H1 (cell line): ENCODE results near the gene CRISPLD2. TPM values are rescaled to one million over a fixed set of nuclear protein-coding genes. Genes with fewer than 3 reads are reported as not detected.

ENCODE experiments used
- CTCF ChIA-PET: fragments of 300-600 bp; sonication (Branson Sonifier 250); formaldehyde crosslinking; loops from one replicate; lab custom pipeline; 2021; ENCODE audit not compliant: partially characterized antibody; lab: Charles Lee
- POLR2A ChIA-PET: fragments of 300-600 bp; sonication (Branson Sonifier 250); formaldehyde crosslinking; loops from one replicate; lab custom pipeline; 2021; ENCODE audit warnings: inconsistent platforms; ENCODE audit not compliant: partially characterized antibody; lab: Charles Lee
- DNase-seq, 2 experiments: peaks; one replicate each; pipeline versions ENCODE4 v3.0.0 to v3.0.0-alpha.2; 2010 to 2022; ENCODE audit warnings: low spot score in 2 of 2, low read depth in 1 of 2, mixed read lengths in 1 of 2
- FAIRE-seq: peaks from 2 replicates; lab custom pipeline; 2011; peaks lifted over from hg19 to GRCh38; lab: Jason Lieb, UNC
- H2AFZ ChIP-seq: 2 replicates; pipeline ENCODE4 v1.8.1; 2012; ENCODE audit warnings: low read length, inconsistent platforms
- H2AK5ac ChIP-seq: 2 replicates; pipeline ENCODE4 v1.6.1; 2013; ENCODE audit warnings: low read depth, low read length
- H2BK120ac ChIP-seq: replicated peaks from 2 replicates; pipeline ENCODE3; 2013; ENCODE audit warnings: low read depth, low read length, inconsistent platforms
- H2BK12ac ChIP-seq: 2 replicates; pipeline ENCODE4 v1.6.1; 2013; ENCODE audit warnings: low read depth, low read length
- H2BK15ac ChIP-seq: 2 replicates; pipeline ENCODE4 v1.6.1; 2013; ENCODE audit warnings: low read length
- H2BK20ac ChIP-seq: 2 replicates; pipeline ENCODE4 v1.6.1; 2013; ENCODE audit warnings: low read length
- H2BK5ac ChIP-seq: 2 replicates; pipeline ENCODE4 v1.6.1; 2013; ENCODE audit warnings: low read depth, low read length
- H3K14ac ChIP-seq: 2 replicates; pipeline ENCODE4 v1.6.1; 2013; ENCODE audit warnings: inconsistent platforms; ENCODE audit not compliant: insufficient read length
- H3K18ac ChIP-seq: 2 replicates; pipeline ENCODE4 v1.6.1; 2013; ENCODE audit warnings: low read length; ENCODE audit errors: extremely low read depth
- H3K23ac ChIP-seq: 2 replicates; pipeline ENCODE4 v1.6.1; 2013; ENCODE audit warnings: inconsistent platforms; ENCODE audit not compliant: insufficient read length
- H3K23me2 ChIP-seq: 2 replicates; pipeline ENCODE4 v1.6.1; 2013; ENCODE audit warnings: low read depth, low read length
- H3K27ac ChIP-seq: 2 replicates; pipeline ENCODE4 v1.6.1; 2011; ENCODE audit warnings: low read depth, low read length, inconsistent platforms
- H3K27me3 ChIP-seq, 4 experiments: replicated peaks in 1 of 4; 1 replicate in 1 of 4; 2 replicates in 3 of 4; pipeline versions ENCODE4 v1.6.1 to v1.8.1; 2011 to 2013; ENCODE audit warnings: low read length in 3 of 4, mild to moderate bottlenecking in 3 of 4, inconsistent platforms in 2 of 4, mixed read lengths in 2 of 4, moderate library complexity in 1 of 4; ENCODE audit not compliant: control insufficient read depth in 3 of 4, insufficient read depth in 3 of 4; ENCODE audit errors: extremely low read depth in 1 of 4
- H3K36me3 ChIP-seq, 4 experiments: 2 replicates each; pipeline versions ENCODE4 v1.6.1 to v1.8.1; 2011 to 2013; ENCODE audit warnings: mild to moderate bottlenecking in 4 of 4, low read length in 3 of 4, moderate library complexity in 2 of 4, control low read depth in 1 of 4, inconsistent platforms in 1 of 4; ENCODE audit not compliant: insufficient read depth in 4 of 4, control insufficient read depth in 2 of 4
- H3K4ac ChIP-seq: replicated peaks from 2 replicates; pipeline ENCODE3; 2013; ENCODE audit warnings: low read length, low read depth, mixed read lengths, inconsistent platforms; ENCODE audit not compliant: insufficient read length
- H3K4me1 ChIP-seq, 4 experiments: replicated peaks in 1 of 4; 1 replicate in 1 of 4; 2 replicates in 3 of 4; pipeline versions ENCODE4 v1.6.1 to v1.8.1; 2011 to 2013; ENCODE audit warnings: low read length in 3 of 4, inconsistent platforms in 2 of 4, mixed read lengths in 1 of 4; ENCODE audit not compliant: insufficient read depth in 4 of 4, control insufficient read depth in 3 of 4
- H3K4me2 ChIP-seq, 2 experiments: 2 replicates each; pipeline versions ENCODE4 v1.6.1 to v1.8.1; 2011 to 2013; ENCODE audit warnings: low read depth in 2 of 2, low read length in 2 of 2, control low read depth in 1 of 2, inconsistent platforms in 1 of 2, mild to moderate bottlenecking in 1 of 2; ENCODE audit not compliant: insufficient read depth in 1 of 2
- H3K4me3 ChIP-seq, 4 experiments: fragments of 200-600, 300-600 bp in 1 of 4; sonication (generic), shearing (Covaris generic), sonication (Bioruptor Twin) in 1 of 4; 2 replicates each; pipeline versions ENCODE4 v1.5.1 to v1.8.1; 2011 to 2016; ENCODE audit warnings: low read length in 4 of 4, low read depth in 3 of 4, control low read depth in 2 of 4, inconsistent platforms in 2 of 4, mild to moderate bottlenecking in 2 of 4, mixed read lengths in 1 of 4, moderate library complexity in 1 of 4; ENCODE audit not compliant: insufficient read depth in 2 of 4; ENCODE audit errors: extremely low read depth in 1 of 4
- H3K56ac ChIP-seq: replicated peaks from 2 replicates; pipeline ENCODE3; 2013; ENCODE audit warnings: low read depth, mild to moderate bottlenecking, mixed read lengths, low read length, inconsistent platforms; ENCODE audit not compliant: insufficient read length
- H3K79me1 ChIP-seq: 2 replicates; pipeline ENCODE4 v1.6.1; 2013; ENCODE audit warnings: low read depth, low read length, control low read depth
- H3K79me2 ChIP-seq, 2 experiments: 2 replicates each; pipeline versions ENCODE4 v1.6.1 to v1.8.1; 2012 to 2013; ENCODE audit warnings: low read length in 2 of 2, mild to moderate bottlenecking in 2 of 2, inconsistent platforms in 1 of 2; ENCODE audit not compliant: insufficient read depth in 2 of 2, control insufficient read depth in 1 of 2
- H3K9ac ChIP-seq, 4 experiments: replicated peaks in 1 of 4; 1 replicate in 1 of 4; 2 replicates in 3 of 4; pipeline versions ENCODE4 v1.6.1 to v1.8.1; 2011 to 2013; ENCODE audit warnings: low read depth in 3 of 4, low read length in 3 of 4, control low read depth in 2 of 4, mild to moderate bottlenecking in 2 of 4, moderate library complexity in 2 of 4, inconsistent platforms in 1 of 4; ENCODE audit errors: extremely low read depth in 1 of 4
- H3K9me3 ChIP-seq, 2 experiments: 2 replicates each; pipeline versions ENCODE4 v1.6.1 to v1.8.1; 2012 to 2013; ENCODE audit warnings: mild to moderate bottlenecking in 2 of 2, moderate library complexity in 2 of 2, control low read depth in 1 of 2, inconsistent platforms in 1 of 2, low read depth in 1 of 2, low read length in 1 of 2, mixed read lengths in 1 of 2; ENCODE audit not compliant: insufficient read depth in 2 of 2
- H4K20me1 ChIP-seq, 2 experiments: replicated peaks in 1 of 2; 2 replicates each; pipeline versions ENCODE3 to v1.8.1; 2011 to 2013; ENCODE audit warnings: inconsistent platforms in 2 of 2, low read length in 2 of 2, mild to moderate bottlenecking in 1 of 2; ENCODE audit not compliant: insufficient read depth in 2 of 2, control insufficient read depth in 1 of 2
- H4K5ac ChIP-seq: 2 replicates; pipeline ENCODE4 v1.6.1; 2013; ENCODE audit warnings: low read length, low read depth, mixed read lengths, inconsistent platforms; ENCODE audit not compliant: insufficient read length
- H4K8ac ChIP-seq: 2 replicates; pipeline ENCODE4 v1.8.0; 2013; ENCODE audit warnings: mild to moderate bottlenecking, moderate library complexity, low read length, inconsistent platforms; ENCODE audit not compliant: insufficient read depth; ENCODE audit errors: extremely low read depth
- H4K91ac ChIP-seq: replicated peaks from 2 replicates; pipeline ENCODE3; 2013; ENCODE audit warnings: low read length, mixed read lengths, inconsistent platforms; ENCODE audit not compliant: insufficient read length
- ASH2L ChIP-seq: fragments of 200-600, 300-600 bp; sonication (generic); IDR thresholded peaks from one replicate; pipeline ENCODE4 v1.7.1; 2017; ENCODE audit warnings: low read length
- CTBP2 ChIP-seq: IDR thresholded peaks from 2 replicates; pipeline ENCODE4 v1.7.0; 2011; ENCODE audit warnings: borderline replicate concordance, mild to moderate bottlenecking, moderate library complexity, mixed read lengths, low read length; ENCODE audit not compliant: insufficient read depth, insufficient read length
- EGR1 ChIP-seq: IDR thresholded peaks from 2 replicates; pipeline ENCODE4 v1.6.1; 2011; ENCODE audit warnings: low read depth, low read length, borderline replicate concordance
- EZH2 ChIP-seq: fragments of 200-600 bp; sonication (generic); IDR thresholded peaks from 2 replicates; pipeline ENCODE4 v1.7.1; 2012; ENCODE audit warnings: low read depth, mild to moderate bottlenecking, moderate library complexity, low read length, inconsistent platforms; ENCODE audit not compliant: severe bottlenecking
- FOSL1 ChIP-seq: IDR thresholded peaks from 2 replicates; pipeline ENCODE4 v1.6.1; 2011; ENCODE audit warnings: mild to moderate bottlenecking, low read depth, low read length, moderate library complexity; ENCODE audit not compliant: insufficient read depth
- KDM4A ChIP-seq: IDR thresholded peaks from one replicate; pipeline ENCODE4 v1.7.1; 2012; ENCODE audit warnings: low read depth, mild to moderate bottlenecking, moderate library complexity, low read length, inconsistent platforms; ENCODE audit not compliant: severe bottlenecking
- MAFK ChIP-seq: IDR thresholded peaks from 2 replicates; pipeline ENCODE4 v1.6.1; 2012; ENCODE audit warnings: low read depth, mild to moderate bottlenecking, improper control_type of control experiment, low read length
- SAP30 ChIP-seq: fragments of 300-600 bp; sonication (generic); IDR thresholded peaks from 2 replicates; pipeline ENCODE4 v1.7.1; 2012; ENCODE audit warnings: low read length, moderate library complexity, mild to moderate bottlenecking, inconsistent platforms; ENCODE audit not compliant: insufficient read depth, insufficient replicate concordance
- SIX5 ChIP-seq: IDR thresholded peaks from 2 replicates; pipeline ENCODE4 v1.6.1; 2011; ENCODE audit warnings: mild to moderate bottlenecking, low read depth, low read length
- SRF ChIP-seq: IDR thresholded peaks from 2 replicates; pipeline ENCODE4 v1.6.1; 2011; ENCODE audit warnings: mild to moderate bottlenecking, low read depth, low read length, moderate library complexity
- WGBS, 2 experiments: shearing (Covaris generic) in 1 of 2; methylation state at CpG; one replicate each; pipeline versions ENCODE4 v1.1.6 to v1.1.7; 2013 to 2015; ENCODE audit warnings: low lambda C conversion rate in 2 of 2, mixed read lengths in 2 of 2, inconsistent platforms in 1 of 2, low coverage in 1 of 2, missing lambda C conversion rate in 1 of 2; ENCODE audit not compliant: insufficient replicate concordance in 2 of 2, insufficient coverage in 1 of 2, insufficient read length in 1 of 2; ENCODE audit errors: extremely low coverage in 1 of 2, missing lambda C conversion rate in 1 of 2; 5-methylcytosine and 5-hydroxymethylcytosine counted together
- polyA plus RNA-seq, 7 experiments: library from polyadenylated mRNA; depleted of rRNA in 3 of 7; stranded (reverse) in 5 of 7; unstranded in 2 of 7; fragments of >200 nt in 5 of 7; fragments of 200-250 nt in 2 of 7; gene quantifications; 1 replicate in 5 of 7; 2 replicates in 1 of 7; 4 replicates in 1 of 7; pipeline versions ENCODE4 v1.2.1 to v1.2.3, GENCODE V29; 2011 to 2013; ENCODE audit warnings: missing spikeins in 2 of 7, mixed read lengths in 2 of 7
- total RNA-seq: library from RNA; stranded (reverse); fragmentation: NEBNext Ultra II Directional; extraction: Animal tissue kit (Norgen Biotek cat#: 25700); gene quantifications from 2 replicates; pipeline ENCODE4 v1.2.1, GENCODE V29; 2021

Gene CRISPLD2
- total and polyA plus RNA-seq, 2 of the 8 experiments (the other 6 are each of a cell fraction or from before 2014, with no cell fraction given): 2.7 to 5.1 TPM

- H2BK120ac ChIP-seq: no peak overlapping the region
- H3K18ac ChIP-seq: no peak overlapping the region
- H2BK15ac ChIP-seq: no peak overlapping the region
- H4K8ac ChIP-seq: no peak overlapping the region
- no peak overlapping the region for H3K4me2 ChIP-seq
- H3K27ac ChIP-seq: no peak overlapping the region
- H2AFZ ChIP-seq: no peak overlapping the region
- no peaks in the 10 kb centered on the region for H3K4me1 ChIP-seq
- WGBS, 2 experiments: 72% methylated on average over 6 of the region's 6 CpGs; no CpG with 5 or more reads in 1 of the 2 experiments
- no peak overlapping the region for H3K9ac ChIP-seq
- no peak for FAIRE-seq
- TF ChIP-seq CTBP2: no peak
- TF ChIP-seq SAP30: no peak
- no peak for TF ChIP-seq FOSL1
- TF ChIP-seq KDM4A: no peak
- TF ChIP-seq EZH2: no peak
- TF ChIP-seq SIX5: no peak
- TF ChIP-seq ASH2L: no peak
- TF ChIP-seq SRF: no peak
- no peak for TF ChIP-seq MAFK
- no peak for TF ChIP-seq EGR1
- ChIA-PET CTCF (interaction anchor here (1.7 kb wide), 1 partner anchor 11 kb away, joined by 4 read pairs; no protein-coding TSS in a partner anchor), POLR2A (interaction anchor here (0.6 kb wide), 1 partner anchor 418 kb away, joined by 3 read pairs; no protein-coding TSS in a partner anchor)
- H4K91ac ChIP-seq: no peak overlapping the region
- H3K14ac ChIP-seq: no peak overlapping the region
- H3K4me3 ChIP-seq: no peak overlapping the region
- no peaks in the 10 kb centered on the region for H3K79me2 ChIP-seq
- no peak overlapping the region for H3K4ac ChIP-seq
- H4K5ac ChIP-seq: no peak overlapping the region
- H2AK5ac ChIP-seq: no peak overlapping the region
- H2BK5ac ChIP-seq: no peak overlapping the region
- no peaks in the 10 kb centered on the region for H3K27me3 ChIP-seq
- H3K23ac ChIP-seq: no peak overlapping the region
- H3K9me3 ChIP-seq: no peaks in the 10 kb centered on the region
- H2BK20ac ChIP-seq: no peak overlapping the region
- H3K23me2 ChIP-seq: no peaks in the 10 kb centered on the region
- DNase-seq: no peak
- H3K79me1 ChIP-seq: no peaks in the 10 kb centered on the region
- no peaks in the 10 kb centered on the region for H4K20me1 ChIP-seq
- no peaks in the 10 kb centered on the region for H3K36me3 ChIP-seq
- H2BK12ac ChIP-seq: no peak overlapping the region
- H3K56ac ChIP-seq: no peak overlapping the region
These were observed 75.2 kb downstream of the CRISPLD2 start for GRCh38 chr16:84895016-84895415.
